DOHH2 (cell line): ENCODE data around the gene NUAK2.

Experiments used
- EZH2phosphoT487 ChIP-seq: fragments of 200-600 bp; sonication (generic); IDR thresholded peaks from 2 replicates; pipeline ENCODE4 v1.6.1; 2017; ENCODE audit warnings: borderline replicate concordance, mild to moderate bottlenecking, antibody characterized with exemption, low read length, moderate library complexity, mixed read lengths
- TF ChIP-seq, protein P1 (sequence below): fragments of 200-600 bp; sonication (generic); IDR thresholded peaks from one replicate; pipeline ENCODE4 v1.5.1; 2014; ENCODE audit warnings: antibody characterized with exemption, mild to moderate bottlenecking, low read depth, low read length; ENCODE audit not compliant: poor library complexity, severe bottlenecking

DNA sequence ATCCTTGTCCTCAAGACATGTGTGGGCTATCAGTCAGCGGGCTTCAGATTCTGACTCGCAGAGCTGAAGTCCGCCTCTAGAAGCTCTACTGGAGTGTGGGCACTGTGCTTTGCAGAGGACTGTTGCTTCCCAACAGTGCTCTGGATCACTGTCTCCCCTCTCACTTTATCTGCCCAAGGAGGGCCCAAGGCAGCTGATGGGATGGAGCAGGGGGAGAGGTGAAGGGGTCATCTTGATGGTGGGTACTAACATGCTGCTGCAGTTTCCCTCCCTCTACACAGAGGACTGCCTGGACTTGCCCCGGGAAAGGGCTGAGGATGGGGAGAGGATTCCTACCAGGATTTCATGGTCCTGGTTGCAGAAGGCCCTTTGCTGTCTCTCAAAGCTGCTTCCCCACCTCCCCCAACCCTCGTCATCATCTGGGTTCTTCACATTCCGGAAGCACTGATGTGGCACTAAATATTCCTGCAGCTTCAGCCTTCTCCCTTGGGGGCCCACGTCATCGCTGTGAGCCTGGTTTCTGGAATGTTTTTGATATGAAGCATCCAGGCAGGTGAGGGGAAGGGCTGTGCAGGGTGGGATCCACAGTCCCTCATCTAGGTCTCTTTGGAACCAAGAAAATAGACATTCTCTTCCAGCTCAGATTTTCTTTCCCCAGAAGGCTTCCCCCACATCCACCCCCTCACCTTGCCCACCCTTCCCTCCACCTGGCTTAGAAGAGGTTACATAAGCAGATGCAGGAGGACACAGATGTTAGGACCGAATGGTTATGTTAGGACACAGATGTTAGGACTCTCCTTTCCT, 23.2 kb downstream of the NUAK2 start:
- TF ChIP-seq, protein P1, sequence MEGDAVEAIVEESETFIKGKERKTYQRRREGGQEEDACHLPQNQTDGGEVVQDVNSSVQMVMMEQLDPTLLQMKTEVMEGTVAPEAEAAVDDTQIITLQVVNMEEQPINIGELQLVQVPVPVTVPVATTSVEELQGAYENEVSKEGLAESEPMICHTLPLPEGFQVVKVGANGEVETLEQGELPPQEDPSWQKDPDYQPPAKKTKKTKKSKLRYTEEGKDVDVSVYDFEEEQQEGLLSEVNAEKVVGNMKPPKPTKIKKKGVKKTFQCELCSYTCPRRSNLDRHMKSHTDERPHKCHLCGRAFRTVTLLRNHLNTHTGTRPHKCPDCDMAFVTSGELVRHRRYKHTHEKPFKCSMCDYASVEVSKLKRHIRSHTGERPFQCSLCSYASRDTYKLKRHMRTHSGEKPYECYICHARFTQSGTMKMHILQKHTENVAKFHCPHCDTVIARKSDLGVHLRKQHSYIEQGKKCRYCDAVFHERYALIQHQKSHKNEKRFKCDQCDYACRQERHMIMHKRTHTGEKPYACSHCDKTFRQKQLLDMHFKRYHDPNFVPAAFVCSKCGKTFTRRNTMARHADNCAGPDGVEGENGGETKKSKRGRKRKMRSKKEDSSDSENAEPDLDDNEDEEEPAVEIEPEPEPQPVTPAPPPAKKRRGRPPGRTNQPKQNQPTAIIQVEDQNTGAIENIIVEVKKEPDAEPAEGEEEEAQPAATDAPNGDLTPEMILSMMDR: no peak
- TF ChIP-seq EZH2phosphoT487: no peak
